HG03439 (cell line): ENCODE data around the gene UBE2O.

Experiments
- ATAC-seq: cut with Tn5 transposase; IDR thresholded peaks from one replicate; pipeline ENCODE4 v1.9.1; 2021; ENCODE audit warnings: mild to moderate bottlenecking, moderate library complexity; ENCODE audit not compliant: unreplicated experiment

Gene UBE2O

DNA sequence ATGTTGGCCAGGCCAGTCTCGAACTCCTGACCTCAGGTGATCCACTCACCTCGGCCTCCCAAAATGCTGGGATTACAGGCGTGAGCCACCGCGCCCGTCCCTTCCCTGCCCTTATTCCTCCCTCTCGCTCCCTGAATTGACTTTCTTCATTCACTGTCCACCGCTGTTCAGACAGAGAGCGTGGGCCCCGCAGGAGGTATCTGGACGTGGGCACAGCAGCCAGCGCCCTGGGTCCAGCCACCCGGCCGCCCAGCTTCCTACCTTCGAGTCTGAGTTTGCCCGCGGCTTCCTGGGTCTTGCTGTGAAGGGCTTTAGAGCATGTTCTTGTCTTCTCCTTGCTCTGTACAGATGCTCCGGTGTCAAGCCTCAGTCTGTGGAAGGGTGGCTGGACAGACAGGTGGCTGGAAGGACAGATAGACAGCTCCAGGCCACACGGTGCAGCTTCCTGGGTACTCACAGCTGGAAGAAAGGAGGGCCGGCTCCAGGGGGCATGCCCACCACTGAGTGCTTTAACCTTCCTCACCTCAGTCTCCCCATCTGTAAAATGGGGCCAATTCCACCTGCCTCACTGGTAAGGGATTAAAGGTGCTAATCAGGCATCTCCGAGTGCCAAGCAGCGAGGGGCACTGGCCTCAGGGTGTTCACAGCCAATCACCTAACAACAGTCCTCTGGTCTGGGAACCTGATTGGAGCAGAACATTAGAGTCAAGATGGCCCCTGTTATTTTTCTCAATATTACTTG lies 34.7 kb upstream of the UBE2O start:
- ATAC-seq, result no peak

GRCh38 chr17:76485569-76485968 lies 32.6 kb upstream of the UBE2O start:
- ATAC-seq, result no peak

DNA sequence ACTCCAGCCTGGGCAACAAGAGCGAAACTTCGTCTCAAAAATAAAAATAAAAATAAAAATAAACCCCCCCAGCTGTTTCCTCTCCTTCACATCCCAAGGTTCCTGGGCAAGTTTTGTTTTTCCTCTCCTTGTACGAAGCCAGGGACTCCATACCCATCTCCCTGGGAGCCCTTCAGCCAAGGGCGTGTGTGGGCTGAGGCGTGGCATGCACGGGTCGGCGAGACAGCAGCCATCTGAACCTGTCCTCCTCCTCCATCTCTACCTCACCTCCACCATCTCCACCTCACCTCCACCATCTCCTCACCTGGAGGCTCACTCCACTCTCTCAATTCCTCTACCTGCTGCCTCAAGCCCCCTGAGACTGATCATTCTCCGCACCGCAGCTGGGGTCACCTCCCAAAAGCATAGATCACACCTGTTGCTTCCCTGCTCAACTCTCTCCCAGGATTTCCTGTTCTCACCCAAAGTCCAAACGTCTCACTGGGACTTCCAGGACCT lies 31.3 kb upstream of the UBE2O start:
- ATAC-seq, result no peak

DNA sequence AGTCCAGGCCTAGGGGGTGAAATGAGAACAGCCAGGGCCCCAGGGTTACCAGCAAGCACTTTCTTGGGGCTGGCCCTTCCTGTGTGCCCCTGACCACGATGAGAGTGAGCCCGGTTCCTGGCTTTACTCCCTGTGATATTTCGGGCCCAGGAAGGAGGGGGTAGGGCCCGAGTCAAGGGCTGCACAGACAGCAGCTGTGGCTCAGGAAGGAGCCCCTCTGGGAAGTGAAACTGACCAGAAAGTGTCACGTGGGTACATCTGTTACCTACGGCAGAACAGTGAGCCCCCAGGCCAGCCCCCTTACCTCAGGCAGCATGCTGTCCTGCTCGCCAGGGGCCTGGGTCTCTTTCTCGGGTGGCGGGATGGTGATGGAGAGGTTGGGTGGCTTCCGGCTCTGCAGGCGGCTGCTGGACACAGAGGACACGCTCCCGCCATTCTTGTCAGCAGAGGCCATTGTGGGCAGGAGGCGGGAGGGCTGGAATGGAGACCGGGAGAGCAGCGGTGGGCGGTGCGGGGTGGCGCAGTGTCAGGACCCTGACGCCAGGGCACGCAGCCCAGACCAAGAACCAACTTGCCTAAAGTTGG lies 28.2 kb upstream of the UBE2O start:
- peak; percentile 53 for ATAC-seq

DNA sequence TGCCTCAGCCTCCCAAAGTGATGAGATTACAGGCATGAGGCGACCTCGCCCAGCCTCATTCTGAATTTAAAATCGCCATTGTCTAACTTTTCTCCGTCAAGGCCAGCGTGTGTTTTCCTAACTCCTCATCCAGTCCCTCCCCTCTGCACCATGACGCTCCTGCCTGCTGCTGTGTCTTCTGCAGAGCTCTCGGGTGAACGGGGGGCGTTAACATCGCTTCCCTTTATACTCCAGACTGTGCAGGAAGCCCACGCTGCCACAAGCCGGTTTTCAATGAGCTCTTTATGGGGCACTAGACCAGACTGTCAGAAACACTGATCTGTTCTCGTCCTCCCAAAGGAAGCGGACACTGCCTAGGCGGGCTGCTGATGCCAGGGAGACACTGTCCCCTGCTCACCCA lies 27.7 kb upstream of the UBE2O start:
- peak; percentile 2 for ATAC-seq

DNA sequence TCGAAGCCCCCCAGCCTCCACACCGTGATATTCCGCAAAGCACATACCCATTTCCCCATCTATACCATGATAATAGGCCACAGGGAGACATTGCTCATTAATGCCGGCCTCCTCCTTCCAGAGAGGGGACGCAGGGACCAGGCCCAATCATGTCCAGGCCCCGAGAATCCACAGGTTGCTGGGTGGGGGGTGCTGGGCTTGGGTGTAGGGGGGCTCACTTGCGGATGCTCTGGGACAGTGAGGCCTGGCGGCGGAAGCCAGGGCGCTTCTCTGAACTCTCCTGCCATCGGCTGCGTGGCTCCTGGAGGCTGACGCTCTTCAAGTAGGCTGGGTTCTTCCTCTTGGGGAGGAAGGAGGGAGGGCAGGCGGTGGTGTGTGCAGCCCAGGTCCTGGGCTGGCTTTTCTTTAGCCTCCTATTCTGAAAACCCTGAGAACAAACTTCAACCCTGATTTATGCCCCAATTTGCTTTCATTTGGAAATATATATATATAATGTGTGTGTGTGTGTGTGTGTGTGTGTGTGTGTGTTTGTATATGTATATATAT lies 26.6 kb upstream of the UBE2O start:
- no peak for ATAC-seq

DNA sequence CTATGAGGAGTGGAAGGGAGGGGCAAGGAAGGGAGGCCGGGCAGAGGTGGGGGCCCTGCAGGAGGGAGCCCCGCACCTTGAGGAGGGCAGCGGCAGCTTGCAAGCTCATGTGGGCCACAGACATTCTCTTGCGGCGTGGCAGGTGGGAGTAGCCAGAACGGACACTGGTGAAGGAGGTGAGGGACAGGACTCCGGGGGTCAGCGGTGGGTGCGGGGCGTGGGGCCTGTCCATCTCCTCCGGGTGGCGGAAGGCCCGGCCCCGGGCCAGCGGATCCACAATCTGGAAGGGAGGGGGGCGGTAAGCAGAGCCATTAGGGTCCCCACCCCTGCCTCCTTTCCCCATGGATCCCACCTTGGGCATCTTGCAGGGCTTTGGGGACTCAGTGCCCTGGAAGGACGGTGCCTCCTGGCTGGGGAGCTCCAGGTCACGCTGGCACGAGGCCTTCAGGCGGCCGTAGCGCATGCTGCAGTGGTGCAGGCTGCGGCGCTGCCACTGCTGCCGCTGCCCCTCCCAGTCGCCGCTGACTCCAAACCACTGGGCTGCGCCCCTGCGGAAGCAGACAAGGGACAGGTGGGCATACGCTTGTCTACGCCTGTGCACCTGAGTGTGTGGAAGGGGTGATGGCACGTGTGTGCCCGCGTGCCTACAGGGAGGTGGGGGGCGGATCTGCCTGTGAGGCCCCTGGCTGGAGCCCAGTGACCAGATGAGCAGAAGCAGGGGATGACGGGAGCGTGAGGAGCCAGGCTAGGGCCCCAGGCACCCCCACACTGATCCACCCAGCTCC lies 26.0 kb upstream of the UBE2O start:
- ATAC-seq, result no peak

- no peak for ATAC-seq
Observed at GRCh38 chr17:76478097-76478496, 25.1 kb upstream of the UBE2O start.

GRCh38 chr17:76477576-76477975 lies 24.6 kb upstream of the UBE2O start:
- no peak for ATAC-seq

- ATAC-seq, result no peak
Observed at GRCh38 chr17:76476736-76477135, 23.8 kb upstream of the UBE2O start.

- no peak for ATAC-seq
Observed at GRCh38 chr17:76475302-76475701, 22.4 kb upstream of the UBE2O start.

DNA sequence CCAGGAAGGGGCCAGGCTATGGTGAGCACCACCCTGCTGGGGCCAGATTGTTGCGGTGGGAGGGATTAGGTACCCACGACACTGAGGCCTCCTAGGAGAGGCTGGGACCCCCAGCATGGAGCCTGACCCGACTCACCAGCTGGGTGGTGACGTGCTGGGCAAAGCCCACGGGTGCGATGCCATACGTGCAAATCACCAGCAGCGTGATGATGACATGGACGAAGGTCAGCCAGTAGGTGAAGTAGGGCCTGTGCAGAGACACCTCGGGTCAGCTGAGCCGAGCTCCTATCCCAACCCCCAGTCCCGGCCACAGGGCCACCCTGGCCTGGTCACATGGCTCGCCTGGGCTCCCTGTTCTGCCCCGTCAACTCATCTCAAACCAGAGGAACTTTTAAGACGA lies 21.9 kb upstream of the UBE2O start:
- no peak for ATAC-seq

GRCh38 chr17:76474238-76474637 lies 21.3 kb upstream of the UBE2O start:
- ATAC-seq, result no peak

- no peak for ATAC-seq
Observed at GRCh38 chr17:76473541-76473985, 20.6 kb upstream of the UBE2O start.

GRCh38 chr17:76472726-76473125 lies 19.8 kb upstream of the UBE2O start:
- ATAC-seq, result no peak

- ATAC-seq, result no peak
Observed at GRCh38 chr17:76472258-76472645, 19.3 kb upstream of the UBE2O start.

DNA sequence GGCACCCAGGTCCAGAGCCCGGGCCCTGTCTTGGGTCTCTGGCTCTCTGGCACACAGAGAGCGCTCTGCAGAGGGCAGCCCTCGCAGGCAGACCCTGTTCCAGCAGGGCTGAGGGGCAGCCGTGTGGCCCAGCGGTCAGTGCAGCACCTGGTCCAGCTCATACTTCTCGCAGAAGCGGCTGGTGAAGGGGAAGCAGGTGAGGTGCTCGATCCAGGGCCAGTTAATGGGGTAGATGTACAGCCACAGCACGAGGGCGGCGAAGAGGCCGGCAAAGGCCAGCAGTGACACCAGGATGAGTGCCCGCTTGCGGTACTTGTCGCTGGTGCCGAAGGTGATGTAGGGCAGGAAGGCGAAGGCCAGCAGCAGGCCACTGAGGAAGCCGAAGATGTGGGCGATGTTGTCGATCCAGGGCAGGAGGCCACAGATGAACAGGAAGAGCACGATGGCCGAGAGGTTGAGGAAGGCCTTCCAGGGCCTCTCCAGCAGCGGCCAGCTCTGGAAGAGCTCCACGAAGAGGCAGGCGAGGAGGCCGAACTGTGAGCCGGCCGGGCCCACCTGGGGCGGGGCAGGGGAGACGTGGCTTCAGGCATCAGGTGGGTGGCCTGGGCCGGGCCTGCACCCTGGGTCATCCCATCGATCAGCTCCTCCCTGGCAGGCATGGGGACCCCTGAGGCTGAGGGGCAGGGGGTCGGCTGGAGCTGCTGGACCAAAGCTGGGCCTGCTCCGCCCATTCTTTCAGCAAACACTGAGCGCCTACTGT lies 18.7 kb upstream of the UBE2O start:
- ATAC-seq, result no peak

- ATAC-seq, result no peak
Observed at GRCh38 chr17:76469991-76470739, 17.2 kb upstream of the UBE2O start.

- ATAC-seq, result no peak
Observed at GRCh38 chr17:76469076-76469990, 16.4 kb upstream of the UBE2O start.
